Suprapubic skin (tissue), 4 donors: Measurements from ENCODE around the gene MAJIN.

Experiments used
- EP300 ChIP-seq: sonication (generic); formaldehyde crosslinking; IDR thresholded peaks from one replicate; pipeline ENCODE4 v1.6.1; 2017; ENCODE audit warnings: antibody characterized with exemption
- POLR2A ChIP-seq, 2 donors: fragments of 450-650 bp; IDR thresholded peaks; one replicate each; pipeline ENCODE4 v1.6.1; 2017; ENCODE audit warnings: antibody characterized with exemption in 2 of 2, mild to moderate bottlenecking in 2 of 2, moderate library complexity in 2 of 2
- POLR2AphosphoS5 ChIP-seq, 3 donors: sonication (generic); formaldehyde crosslinking; IDR thresholded peaks; one replicate each; pipeline ENCODE4 v1.6.1; 2017; ENCODE audit warnings: antibody characterized with exemption in 3 of 3
- TF ChIP-seq, protein P1 (sequence below), 2 donors: fragments of 200-600 bp in 1 of 2; fragments of 450-650 bp in 1 of 2; sonication (generic) in 1 of 2; IDR thresholded peaks; one replicate each; pipeline ENCODE4 v1.5.1; 2016 to 2019; ENCODE audit warnings: antibody characterized with exemption in 2 of 2, mild to moderate bottlenecking in 1 of 2, moderate library complexity in 1 of 2

DNA sequence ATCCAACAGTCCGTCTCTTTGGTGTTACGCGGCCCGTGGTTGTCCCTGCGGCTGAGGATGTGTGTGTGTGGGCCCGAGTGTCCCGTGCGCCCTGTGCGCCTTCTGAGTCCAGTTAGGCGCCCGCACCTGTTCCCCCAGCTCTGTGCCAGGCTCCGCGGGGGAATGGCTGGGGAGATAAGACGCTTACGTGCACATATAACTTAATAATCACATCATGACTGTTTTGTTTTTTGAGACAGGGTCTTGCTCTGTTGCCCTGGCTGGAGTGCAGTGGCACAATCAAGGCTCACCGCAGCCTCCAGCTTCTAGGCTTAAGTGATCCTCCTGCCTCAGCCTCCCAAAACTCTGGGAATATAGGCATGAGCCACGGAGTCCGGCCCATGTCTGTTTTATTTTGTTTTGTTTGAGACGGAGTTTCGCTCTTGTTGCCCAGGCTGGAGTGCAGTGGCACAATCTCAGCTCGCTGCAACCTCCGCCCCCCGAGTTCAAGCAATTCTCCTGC is 42.9 kb upstream of the MAJIN start:
- TF ChIP-seq, protein P1, sequence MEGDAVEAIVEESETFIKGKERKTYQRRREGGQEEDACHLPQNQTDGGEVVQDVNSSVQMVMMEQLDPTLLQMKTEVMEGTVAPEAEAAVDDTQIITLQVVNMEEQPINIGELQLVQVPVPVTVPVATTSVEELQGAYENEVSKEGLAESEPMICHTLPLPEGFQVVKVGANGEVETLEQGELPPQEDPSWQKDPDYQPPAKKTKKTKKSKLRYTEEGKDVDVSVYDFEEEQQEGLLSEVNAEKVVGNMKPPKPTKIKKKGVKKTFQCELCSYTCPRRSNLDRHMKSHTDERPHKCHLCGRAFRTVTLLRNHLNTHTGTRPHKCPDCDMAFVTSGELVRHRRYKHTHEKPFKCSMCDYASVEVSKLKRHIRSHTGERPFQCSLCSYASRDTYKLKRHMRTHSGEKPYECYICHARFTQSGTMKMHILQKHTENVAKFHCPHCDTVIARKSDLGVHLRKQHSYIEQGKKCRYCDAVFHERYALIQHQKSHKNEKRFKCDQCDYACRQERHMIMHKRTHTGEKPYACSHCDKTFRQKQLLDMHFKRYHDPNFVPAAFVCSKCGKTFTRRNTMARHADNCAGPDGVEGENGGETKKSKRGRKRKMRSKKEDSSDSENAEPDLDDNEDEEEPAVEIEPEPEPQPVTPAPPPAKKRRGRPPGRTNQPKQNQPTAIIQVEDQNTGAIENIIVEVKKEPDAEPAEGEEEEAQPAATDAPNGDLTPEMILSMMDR (IDR thresholded peaks at IDR 0.05) = no peak
- no peak for TF ChIP-seq POLR2A (IDR thresholded peaks at IDR 0.05)
- no peak for TF ChIP-seq POLR2AphosphoS5 (IDR thresholded peaks at IDR 0.05)
- no peak for TF ChIP-seq EP300
